Mucosa of gallbladder (tissue), 1 donor: ENCODE data around the gene SLC6A11. TPM values are rescaled to one million over a fixed set of nuclear protein-coding genes. Genes with fewer than 3 reads are reported as not detected.

Experiments
- DNase-seq: peaks from one replicate; pipeline ENCODE4 v3.0.0-alpha.2; 2020; ENCODE audit warnings: low spot score
- total RNA-seq: library from RNA; stranded (reverse); gene quantifications from one replicate; pipeline ENCODE4 v1.2.1, GENCODE V29; 2021
- donor health status: DM: no; HTN: no; CAD: no.

Gene SLC6A11
- total RNA-seq, 1 donor from 2014 or later: 0.12 TPM

GRCh38 chr3:10790713-10791112 lies 25.3 kb upstream of the SLC6A11 start:
- no peak for DNase-seq

- no peak for DNase-seq
Measured at GRCh38 chr3:10792208-10792607, 23.8 kb upstream of the SLC6A11 start.

DNA sequence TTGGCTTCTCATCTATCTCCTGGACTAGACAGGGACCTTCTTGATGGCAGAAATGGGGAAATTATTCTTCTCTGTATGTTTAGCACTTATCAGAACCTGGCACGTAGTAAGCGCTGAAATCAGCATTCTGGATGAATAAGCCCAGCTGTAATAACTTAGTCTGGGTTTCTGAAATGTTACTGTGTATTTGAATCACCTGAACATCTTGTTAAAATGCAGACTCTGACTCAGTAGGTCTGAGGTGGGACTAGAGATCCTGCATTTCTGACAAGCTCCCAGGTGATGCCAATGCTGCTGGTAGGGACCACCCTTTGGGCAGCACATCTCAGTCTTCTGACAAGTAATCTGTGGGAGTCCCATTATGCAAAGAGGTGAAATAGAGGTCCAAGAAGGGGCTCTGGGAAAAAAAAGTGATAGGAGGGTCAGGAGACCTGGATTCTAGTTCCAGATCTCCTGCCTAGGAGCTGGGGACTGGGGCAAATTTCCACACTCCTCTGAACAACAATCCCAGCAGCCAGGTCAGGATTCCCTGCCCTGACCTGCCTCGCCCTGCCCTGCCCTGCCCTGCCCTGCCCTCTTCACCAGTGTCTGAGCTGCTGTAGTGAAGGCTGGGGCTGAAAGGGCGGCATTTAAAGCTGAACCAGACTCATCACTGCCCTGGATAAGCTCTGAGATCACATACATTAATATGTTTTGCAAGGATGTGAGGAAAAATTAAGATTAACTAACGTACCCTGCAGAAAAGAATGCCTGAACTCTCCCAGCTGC lies 17.2 kb upstream of the SLC6A11 start:
- DNase-seq: no peak

DNA sequence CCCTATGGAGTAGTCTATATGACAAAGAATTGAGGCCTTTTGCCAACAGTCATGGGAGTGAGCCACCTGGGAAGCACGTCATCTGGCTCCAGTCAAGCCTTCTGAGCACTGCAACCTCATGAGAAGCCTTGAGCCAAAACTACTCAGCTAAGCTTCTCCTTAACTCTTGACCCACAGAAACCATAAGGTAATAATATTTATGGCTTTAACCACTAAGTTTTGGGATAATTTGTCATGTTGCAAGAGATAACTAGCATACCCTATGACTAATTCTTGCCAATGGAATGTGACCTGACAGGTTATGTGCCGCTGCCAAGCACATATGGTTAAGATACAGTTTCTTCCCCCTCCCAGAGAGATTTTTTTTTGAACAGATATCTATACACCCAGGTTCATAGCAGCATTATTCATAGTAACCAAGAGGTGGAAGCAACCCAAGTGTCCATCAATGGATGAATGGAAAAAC lies 11.8 kb upstream of the SLC6A11 start:
- DNase-seq: no peak

DNA sequence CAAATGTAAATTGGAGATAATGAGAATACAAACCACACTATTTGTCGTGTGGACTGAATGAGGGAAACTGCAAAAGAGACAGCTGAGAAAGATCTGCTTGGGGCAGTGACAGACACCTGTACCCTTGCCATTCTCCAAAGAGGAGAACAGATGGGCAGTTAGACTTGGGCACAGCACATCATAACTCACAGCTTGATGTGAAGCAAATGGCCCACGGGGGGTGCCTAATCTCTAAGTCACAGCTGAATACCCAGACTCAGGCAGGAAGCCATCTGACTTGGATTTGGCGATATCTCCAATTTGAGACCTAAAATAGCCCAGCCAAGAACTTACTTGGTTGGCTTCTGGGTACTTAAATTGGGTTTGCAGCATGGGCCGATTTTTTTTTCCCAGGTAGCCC lies 10.0 kb upstream of the SLC6A11 start:
- no peak for DNase-seq

DNA sequence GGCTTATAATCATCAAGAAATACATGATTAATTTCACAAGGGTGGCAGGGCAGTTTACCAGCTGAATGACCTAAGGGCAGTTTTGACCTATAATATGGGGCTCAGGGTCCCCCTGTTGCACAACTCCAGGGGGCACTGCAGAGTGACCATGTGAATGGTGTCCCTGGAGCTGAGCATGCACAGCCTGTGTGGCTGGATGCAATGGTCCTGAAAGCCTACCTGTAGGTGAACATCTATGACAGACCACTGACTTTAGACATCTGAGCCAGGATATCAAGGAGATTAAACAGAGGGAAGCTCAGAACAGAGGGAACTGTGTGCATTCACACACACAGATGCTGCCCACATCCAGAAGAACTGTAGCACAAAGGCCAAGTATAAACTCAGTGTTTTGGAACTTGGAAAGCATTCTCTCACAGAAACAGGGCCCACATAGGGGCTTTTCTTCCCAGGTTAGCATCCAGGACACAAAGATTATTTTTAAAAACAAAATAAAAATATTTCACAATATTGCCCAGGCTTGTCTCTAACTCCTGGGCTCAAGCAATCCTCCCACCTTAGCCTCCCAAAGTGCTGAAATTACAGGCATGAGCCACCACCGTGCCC lies 7.8 kb upstream of the SLC6A11 start:
- DNase-seq: no peak

GRCh38 chr3:10808974-10809373 lies 7.1 kb upstream of the SLC6A11 start:
- no peak for DNase-seq

DNA sequence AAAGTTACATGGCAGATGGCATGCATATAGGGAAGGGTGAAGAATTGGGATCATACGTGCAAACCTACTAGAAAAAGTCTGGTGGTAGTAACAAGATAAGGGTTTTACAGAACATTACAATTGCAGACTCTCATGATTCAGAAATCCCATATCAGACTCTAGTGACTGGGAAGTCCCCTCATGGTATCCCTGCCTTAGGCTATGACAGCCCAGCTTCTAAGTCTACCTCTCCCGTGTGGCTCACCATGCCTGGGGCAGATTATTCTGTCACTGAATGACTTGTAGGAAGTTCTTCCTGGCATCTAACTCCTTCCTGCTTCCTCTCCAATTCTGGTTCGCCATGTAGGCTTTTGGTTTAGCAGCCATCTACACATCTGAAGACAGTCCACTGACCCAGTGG lies 5.7 kb upstream of the SLC6A11 start:
- no peak for DNase-seq

- no peak for DNase-seq
Measured at GRCh38 chr3:10813425-10813824, 2.6 kb upstream of the SLC6A11 start.

DNA sequence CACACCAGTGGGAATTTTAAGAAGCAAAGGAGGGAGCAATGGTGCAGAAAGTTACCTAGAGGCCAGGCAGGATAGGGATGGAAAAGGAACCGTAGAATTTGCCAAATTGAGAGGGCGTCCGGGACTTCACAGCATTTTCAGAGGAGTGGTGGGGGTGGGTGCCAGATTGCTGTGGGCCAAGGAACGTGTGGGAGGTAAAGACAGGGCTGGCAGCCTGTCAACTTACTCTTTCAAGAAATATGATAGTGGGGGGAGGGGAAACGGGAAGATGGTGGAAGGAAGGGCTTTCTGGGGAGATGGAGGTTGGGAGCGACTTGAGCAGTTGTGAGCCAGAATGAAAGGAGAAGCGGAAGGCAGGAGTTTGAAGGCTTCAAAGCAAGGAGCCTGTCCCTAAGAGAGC lies 1.4 kb upstream of the SLC6A11 start:
- DNase-seq: no peak

- DNase-seq: no peak
Measured at GRCh38 chr3:10815487-10815886, 541 bp upstream of the SLC6A11 start.

- DNase-seq: no peak
Measured at GRCh38 chr3:10816863-10817253, 830 bp downstream of the SLC6A11 start.

- no peak for DNase-seq
Measured at GRCh38 chr3:10817506-10817905, 1.5 kb downstream of the SLC6A11 start.

GRCh38 chr3:10822055-10822454 lies 6.0 kb downstream of the SLC6A11 start:
- DNase-seq: no peak

DNA sequence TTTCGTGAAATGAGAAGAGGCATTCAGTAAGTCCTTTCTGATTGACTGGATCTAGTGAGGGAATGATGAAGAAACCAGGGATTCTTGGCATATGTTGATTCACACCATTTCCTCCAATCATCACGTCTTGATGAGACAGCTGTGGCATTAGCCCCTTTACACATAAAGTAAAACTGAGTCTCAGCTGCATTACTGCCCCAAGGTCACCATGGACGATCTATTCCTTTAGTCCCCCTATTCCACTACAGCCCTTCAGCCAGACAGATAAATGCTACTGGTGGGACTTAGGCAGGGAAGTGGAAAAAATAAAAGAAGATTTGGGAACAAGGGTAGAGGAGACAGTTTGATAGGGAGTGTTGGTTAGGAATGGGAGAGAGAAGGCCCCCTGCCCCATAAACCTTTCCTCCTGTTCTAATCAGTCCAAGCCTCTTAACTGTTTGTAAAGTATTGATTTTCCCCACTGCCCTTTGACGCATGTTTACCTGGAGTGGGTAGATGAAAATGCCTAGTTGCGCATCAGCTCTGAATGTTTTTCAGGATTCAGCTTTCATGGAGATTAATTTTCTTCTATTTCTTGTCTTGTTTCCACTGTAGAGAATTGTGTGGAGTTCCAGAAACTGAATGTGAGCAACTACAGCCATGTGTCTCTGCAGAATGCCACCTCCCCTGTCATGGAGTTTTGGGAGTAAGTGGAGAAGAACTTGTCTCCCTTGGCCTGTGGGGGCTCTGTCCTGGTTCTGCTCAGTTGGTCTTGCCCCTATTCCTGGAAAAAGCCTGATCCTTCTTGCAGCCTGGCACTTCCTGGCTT lies 6.9 kb downstream of the SLC6A11 start:
- DNase-seq: no peak

DNA sequence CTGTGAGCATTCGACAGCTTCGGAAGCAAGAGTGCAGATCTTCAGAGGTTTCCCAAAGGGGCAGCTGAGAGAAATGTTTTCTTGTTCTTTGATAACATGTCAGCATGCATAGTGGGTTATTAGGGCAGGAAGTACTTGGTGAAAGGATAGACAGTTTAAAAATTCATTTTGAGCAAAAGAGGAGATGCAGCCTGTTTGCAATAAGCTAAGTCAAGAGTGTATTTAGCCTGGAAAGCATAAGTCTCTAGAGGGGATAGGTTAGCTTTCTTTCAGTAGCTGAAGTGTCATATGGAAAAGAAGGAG lies 7.4 kb downstream of the SLC6A11 start:
- no peak for DNase-seq

DNA sequence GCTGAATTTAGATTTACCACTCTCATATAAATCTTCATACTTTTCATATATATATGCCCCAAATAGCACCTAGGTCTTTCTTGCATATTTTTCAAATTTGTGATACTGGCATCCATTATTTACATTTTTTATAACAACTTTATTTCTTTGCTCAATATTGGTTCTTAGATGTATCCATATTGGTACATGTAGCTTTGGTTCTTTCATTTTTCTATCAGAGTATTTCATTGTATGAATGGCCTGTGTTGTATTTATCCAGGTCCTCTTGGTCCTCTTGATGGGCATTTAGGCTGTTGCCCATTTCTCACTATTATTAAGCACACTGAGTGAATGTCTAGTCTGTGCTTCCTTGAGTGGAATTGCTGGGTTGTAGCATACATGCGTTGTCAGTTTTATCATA lies 8.4 kb downstream of the SLC6A11 start:
- DNase-seq: no peak

DNA sequence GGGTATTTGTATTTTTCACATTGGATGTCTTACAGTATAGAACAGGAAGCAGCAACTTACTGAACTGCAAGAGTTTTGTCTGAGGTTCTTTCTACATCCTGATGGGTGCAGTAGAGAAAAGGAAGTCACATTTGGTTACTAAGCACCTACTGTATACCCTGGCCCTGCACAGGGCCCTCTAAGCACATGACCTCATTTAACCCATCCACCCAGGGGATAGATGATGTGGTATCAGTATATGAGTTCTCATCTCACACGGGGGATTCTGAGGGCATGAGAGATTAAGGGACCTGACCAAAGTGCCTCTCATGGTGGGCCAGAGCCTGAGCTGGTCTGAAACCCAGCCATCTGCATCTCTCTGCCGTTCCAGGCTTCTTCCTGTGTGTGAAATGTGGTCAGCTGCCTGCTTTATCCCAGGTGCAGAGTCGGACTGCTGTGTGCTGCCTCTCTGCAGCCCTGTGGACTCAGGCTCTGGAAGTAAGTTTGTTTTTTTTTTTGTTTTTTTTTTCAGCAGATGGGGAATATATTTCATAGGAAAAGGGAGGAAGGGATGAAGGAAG lies 17.9 kb downstream of the SLC6A11 start:
- no peak for DNase-seq

DNA sequence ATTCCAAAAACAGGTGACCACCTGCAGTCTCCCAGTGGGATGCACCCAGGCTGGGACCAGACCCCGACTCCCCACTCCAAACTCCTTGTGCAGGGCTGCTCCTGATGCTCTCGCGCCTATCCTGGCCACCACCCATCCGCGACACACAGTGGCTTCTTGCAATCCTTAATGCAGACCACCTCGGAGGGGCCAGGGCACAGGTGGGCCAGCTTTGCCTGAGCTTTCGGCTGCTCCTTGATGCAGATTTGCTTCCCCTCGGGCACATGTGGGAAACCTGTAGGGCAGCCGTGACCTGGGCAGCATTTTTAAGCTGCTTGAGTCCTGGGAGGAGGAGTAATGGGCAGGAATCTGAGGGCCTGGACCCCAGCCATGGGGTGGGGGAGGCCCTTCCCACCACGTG lies 18.9 kb downstream of the SLC6A11 start:
- no peak for DNase-seq

GRCh38 chr3:10835406-10835805 lies 19.4 kb downstream of the SLC6A11 start:
- DNase-seq: no peak

DNA sequence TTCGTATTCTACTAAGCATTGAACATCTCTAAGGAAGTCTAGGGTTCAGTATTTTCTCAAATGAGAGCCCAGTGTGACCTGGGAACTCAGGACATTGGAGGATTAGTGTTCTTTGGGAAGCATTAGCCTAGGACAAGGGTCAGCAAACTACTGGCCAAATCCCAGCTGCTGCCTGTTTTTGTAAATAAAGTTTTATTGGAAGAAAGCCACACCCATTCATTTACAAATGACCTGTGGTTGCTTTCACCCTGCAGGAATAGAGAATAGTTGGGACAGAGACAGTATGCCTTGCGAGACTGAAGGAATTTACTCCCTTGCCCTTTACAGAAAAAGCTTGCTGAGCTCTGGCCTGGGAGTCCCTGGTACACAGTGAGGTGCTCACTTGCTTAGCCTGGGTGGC lies 20.6 kb downstream of the SLC6A11 start:
- DNase-seq: no peak

DNA sequence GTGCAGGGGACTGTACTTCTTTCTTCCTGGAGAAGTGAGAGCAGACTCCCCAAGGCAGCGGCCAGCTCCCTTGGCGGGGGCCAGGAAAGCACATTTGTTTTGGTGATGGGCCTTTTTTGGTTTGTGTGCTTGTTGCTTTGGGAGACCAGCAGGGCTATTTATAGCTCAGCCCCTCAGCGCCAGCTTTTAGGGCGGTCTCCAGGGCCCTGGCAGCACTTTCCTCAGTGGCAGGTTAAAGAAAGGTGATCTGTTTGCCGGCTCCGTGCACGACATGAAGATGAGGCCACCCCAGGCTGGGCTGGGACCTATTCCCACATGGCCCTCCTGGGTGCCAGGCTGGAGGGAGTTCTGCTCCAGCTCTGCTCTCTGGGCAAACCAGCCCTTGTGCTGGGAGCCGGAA lies 21.8 kb downstream of the SLC6A11 start:
- DNase-seq: no peak

DNA sequence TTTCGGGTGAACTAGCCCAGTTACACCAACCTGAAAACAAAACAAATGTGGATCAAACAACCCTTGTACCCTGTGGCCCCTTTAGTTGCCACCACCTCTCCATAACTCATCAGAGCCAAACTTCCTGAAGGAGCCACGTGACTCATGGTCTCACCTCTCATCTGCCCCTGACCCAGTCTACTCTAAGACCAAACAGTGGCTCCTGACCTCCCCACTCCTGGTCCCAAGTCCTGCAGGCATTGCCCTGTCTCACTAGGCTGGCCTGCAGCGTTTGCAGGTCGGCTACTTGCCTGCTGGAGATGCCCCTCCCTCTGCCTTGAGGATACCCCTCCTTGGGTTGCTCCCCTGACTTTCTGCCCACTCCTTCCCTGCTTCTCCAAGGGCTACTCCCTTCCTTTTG lies 23.1 kb downstream of the SLC6A11 start:
- no peak for DNase-seq
